Kidney (tissue), 14 donors: ENCODE data around the gene NPBWR2. TPM values are rescaled to one million over a fixed set of nuclear protein-coding genes. Genes with fewer than 3 reads are reported as not detected.

Source experiments
- DNase-seq, 5 donors: peaks; one replicate each; pipeline ENCODE4 v3.0.0-alpha.2; 2013 to 2020
- FAIRE-seq: peaks from 2 replicates; lab custom pipeline; 2012; peaks lifted over from hg19 to GRCh38; lab: Jason Lieb, UNC
- H3K27ac ChIP-seq, 2 donors: one replicate each; pipeline ENCODE4 v1.7.0; 2013; ENCODE audit warnings: low read depth in 2 of 2, low read length in 2 of 2, inconsistent platforms in 1 of 2
- H3K27me3 ChIP-seq: one replicate; pipeline ENCODE4 v1.7.1; 2013; ENCODE audit warnings: low read length, inconsistent platforms; ENCODE audit not compliant: control insufficient read depth, insufficient read depth
- H3K36me3 ChIP-seq, 3 donors: one replicate each; pipeline versions ENCODE4 v1.7.0 to v1.7.1; 2013; ENCODE audit warnings: low read length in 3 of 3, control low read depth in 1 of 3, inconsistent platforms in 1 of 3; ENCODE audit not compliant: insufficient read depth in 3 of 3, control insufficient read depth in 2 of 3
- H3K4me1 ChIP-seq, 3 donors: one replicate each; pipeline versions ENCODE4 v1.7.0 to v1.7.1; 2013; ENCODE audit warnings: low read length in 3 of 3, inconsistent platforms in 1 of 3, low read depth in 1 of 3; ENCODE audit not compliant: control insufficient read depth in 2 of 3, insufficient read depth in 2 of 3
- H3K4me3 ChIP-seq, 3 donors: one replicate each; pipeline versions ENCODE4 v1.7.0 to v1.8.1; 2013; ENCODE audit warnings: low read length in 3 of 3, control low read depth in 1 of 3, inconsistent platforms in 1 of 3
- H3K9ac ChIP-seq, 3 donors: one replicate each; pipeline versions ENCODE4 v1.7.0 to v1.7.1; 2013; ENCODE audit warnings: low read length in 3 of 3, control low read depth in 1 of 3, inconsistent platforms in 1 of 3
- H3K9me3 ChIP-seq, 3 donors: one replicate each; pipeline versions ENCODE4 v1.7.0 to v1.7.1; 2013; ENCODE audit warnings: low read length in 3 of 3, control low read depth in 1 of 3, inconsistent platforms in 1 of 3; ENCODE audit not compliant: control insufficient read depth in 2 of 3, insufficient read depth in 1 of 3
- CTCF ChIP-seq: IDR thresholded peaks from 3 replicates; pipeline ENCODE4 v1.5.1; 2012; ENCODE audit warnings: mild to moderate bottlenecking, moderate library complexity, borderline replicate concordance; ENCODE audit not compliant: insufficient read depth; ENCODE audit errors: extremely low read depth
- intact Hi-C: fragments of 100-400 bp; cut with DNase I; formaldehyde crosslinking; loops from one replicate; pipeline ENCODE4 v1.11.1; 2022
- polyA plus RNA-seq: library from polyadenylated mRNA; stranded (reverse); fragments of 350-450 nt; fragmentation: Illumina TruSeq; extraction: RNeasy Lipid Tissue Mini Kit (QIAGEN cat#74804); gene quantifications from one replicate; pipeline ENCODE4 v1.2.3, GENCODE V29; 2014; ENCODE audit warnings: low read depth, low replicate concordance; ENCODE audit not compliant: insufficient read depth
- total RNA-seq: library from RNA; stranded (reverse); fragmentation: NEBNext Ultra II Directional; extraction: Animal tissue kit (Norgen Biotek cat#: 25700); gene quantifications from one replicate; pipeline ENCODE4 v1.2.1, GENCODE V29; 2021
- donor health status: control.
- donor health status: control.
- donor health status: control.
- donor health status: control.
- donor health status: control.
- donor health status: DM: yes; HTN: yes; CAD: no.
- donor health status: Normal renal cell carcinoma (clear cell type).

Gene NPBWR2
- total and polyA plus RNA-seq, 2 donors from 2014 or later: not detected

- DNase-seq (peak in 1 of 5 donors; percentile 32), FAIRE-seq (no peak)
- intact Hi-C loops: no loop called here
- Histone ChIP-seq H3K4me1 (no peaks in the 10 kb centered on the region), H3K9ac (no peak overlapping the region), H3K27me3 (no peaks in the 10 kb centered on the region), H3K9me3 (no peaks in the 10 kb centered on the region), H3K27ac (no peak overlapping the region), H3K36me3 (no peaks in the 10 kb centered on the region), H3K4me3 (no peak overlapping the region)
- TF ChIP-seq CTCF: no peak
Observed at GRCh38 chr20:64140956-64141355, 33.6 kb upstream of the NPBWR2 start.

GRCh38 chr20:64140061-64140931 is 32.9 kb upstream of the NPBWR2 start:
- DNase-seq: peak in 1 of 5 donors; percentile 32
- TF ChIP-seq CTCF: no peak
- Histone ChIP-seq H3K9ac (no peak overlapping the region), H3K27ac (no peak overlapping the region), H3K4me3 (no peak overlapping the region), H3K4me1 (no peaks in the 10 kb centered on the region), H3K36me3 (no peaks in the 10 kb centered on the region), H3K9me3 (no peaks in the 10 kb centered on the region), H3K27me3 (no peaks in the 10 kb centered on the region)
- no peak for FAIRE-seq
- intact Hi-C loops: no loop called here

GRCh38 chr20:64139199-64140060 is 32.1 kb upstream of the NPBWR2 start:
- Histone ChIP-seq H3K9me3 (no peaks in the 10 kb centered on the region), H3K36me3 (no peaks in the 10 kb centered on the region), H3K4me1 (no peaks in the 10 kb centered on the region), H3K4me3 (no peak overlapping the region), H3K27ac (no peak overlapping the region), H3K9ac (no peak overlapping the region), H3K27me3 (no peaks in the 10 kb centered on the region)
- intact Hi-C loops: no loop called here
- FAIRE-seq (no peak), DNase-seq (peak in 1 of 5 donors; percentile 59)
- TF ChIP-seq CTCF: no peak
